ENCODE measurements around the gene GNL2.

DNA sequence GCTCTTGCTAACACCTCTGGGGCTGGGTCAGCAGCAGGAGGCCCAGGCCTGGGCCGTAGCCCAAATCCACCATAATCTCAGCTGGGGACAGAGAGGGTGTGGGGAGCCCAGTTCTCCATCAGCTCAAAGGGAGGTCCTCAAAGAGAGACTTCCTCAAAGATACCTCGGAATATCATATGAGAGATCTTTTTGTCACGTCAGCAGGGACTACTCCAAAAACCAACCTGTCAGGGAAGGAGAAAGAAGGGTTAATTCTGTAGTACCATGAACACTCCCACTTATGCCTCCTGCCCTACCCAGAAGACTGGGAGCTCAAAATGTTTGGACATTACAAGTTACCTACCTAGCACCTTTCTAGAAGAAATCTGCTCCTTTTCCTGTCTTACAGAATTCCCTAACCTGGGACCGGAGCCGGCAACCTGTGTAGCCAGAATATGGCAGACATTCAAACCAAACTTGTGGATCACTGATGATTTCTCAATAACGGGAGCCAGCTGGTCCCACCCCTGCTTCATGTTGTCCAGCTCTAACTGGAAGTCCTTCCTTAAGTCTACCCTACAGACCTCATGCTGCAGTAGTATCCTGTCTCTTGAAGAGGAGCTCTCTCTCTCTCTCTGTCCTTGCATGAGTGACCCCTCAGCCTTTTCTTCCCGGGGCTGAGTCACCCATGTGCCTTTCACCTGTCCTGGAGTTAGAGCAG, 34.1 kb upstream of the GNL2 start:
- TF ChIP-seq, protein P1, sequence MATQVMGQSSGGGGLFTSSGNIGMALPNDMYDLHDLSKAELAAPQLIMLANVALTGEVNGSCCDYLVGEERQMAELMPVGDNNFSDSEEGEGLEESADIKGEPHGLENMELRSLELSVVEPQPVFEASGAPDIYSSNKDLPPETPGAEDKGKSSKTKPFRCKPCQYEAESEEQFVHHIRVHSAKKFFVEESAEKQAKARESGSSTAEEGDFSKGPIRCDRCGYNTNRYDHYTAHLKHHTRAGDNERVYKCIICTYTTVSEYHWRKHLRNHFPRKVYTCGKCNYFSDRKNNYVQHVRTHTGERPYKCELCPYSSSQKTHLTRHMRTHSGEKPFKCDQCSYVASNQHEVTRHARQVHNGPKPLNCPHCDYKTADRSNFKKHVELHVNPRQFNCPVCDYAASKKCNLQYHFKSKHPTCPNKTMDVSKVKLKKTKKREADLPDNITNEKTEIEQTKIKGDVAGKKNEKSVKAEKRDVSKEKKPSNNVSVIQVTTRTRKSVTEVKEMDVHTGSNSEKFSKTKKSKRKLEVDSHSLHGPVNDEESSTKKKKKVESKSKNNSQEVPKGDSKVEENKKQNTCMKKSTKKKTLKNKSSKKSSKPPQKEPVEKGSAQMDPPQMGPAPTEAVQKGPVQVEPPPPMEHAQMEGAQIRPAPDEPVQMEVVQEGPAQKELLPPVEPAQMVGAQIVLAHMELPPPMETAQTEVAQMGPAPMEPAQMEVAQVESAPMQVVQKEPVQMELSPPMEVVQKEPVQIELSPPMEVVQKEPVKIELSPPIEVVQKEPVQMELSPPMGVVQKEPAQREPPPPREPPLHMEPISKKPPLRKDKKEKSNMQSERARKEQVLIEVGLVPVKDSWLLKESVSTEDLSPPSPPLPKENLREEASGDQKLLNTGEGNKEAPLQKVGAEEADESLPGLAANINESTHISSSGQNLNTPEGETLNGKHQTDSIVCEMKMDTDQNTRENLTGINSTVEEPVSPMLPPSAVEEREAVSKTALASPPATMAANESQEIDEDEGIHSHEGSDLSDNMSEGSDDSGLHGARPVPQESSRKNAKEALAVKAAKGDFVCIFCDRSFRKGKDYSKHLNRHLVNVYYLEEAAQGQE (IDR thresholded peaks at IDR 0.05; ENCODE audit: insufficient read depth in 1 of 2, low read depth in 2 of 2, low read length in 2 of 2) = no peak
- TF ChIP-seq TAF1 (IDR thresholded peaks at IDR 0.05; ENCODE audit: borderline replicate concordance, insufficient read depth, low read length) (no peak), POLR2AphosphoS5 (IDR thresholded peaks at IDR 0.05; ENCODE audit: low read depth, low read length) (no peak), SIN3A (IDR thresholded peaks at IDR 0.05; ENCODE audit: borderline replicate concordance, insufficient read depth, low read length) (no peak)
